Measurements from ENCODE around the gene RHEB. TPM values are rescaled to one million over a fixed set of nuclear protein-coding genes. Genes with fewer than 3 reads are reported as not detected.

The RHEB gene
- total RNA-seq (2021) = 109 and 114 TPM in 2 replicates
- long read RNA-seq, transcript RHEB-207 (8 exons, 744 nt) = minor isoform, 7 of 445 reads
- long read RNA-seq, transcript RHEB-201 (8 exons, 2,075 nt) = major isoform, 414 of 445 reads
- long read RNA-seq, partial matches to known transcripts = 6 of 445 reads
- long read RNA-seq, other reads (novel, unspliced or antisense) = 14 of 445 reads

- Histone ChIP-seq H3K79me2 (ENCODE audit: insufficient read depth, low read length) (peaks cover 36% of the 10 kb centered on the region), H3K56ac (ENCODE audit: insufficient read length, low read depth, low read length) (no peak within 1 kb of the TSS), H3K27ac (ENCODE audit: insufficient read length, low read depth, low read length) (no peak within 1 kb of the TSS), H2BK20ac (ENCODE audit: low read depth, low read length, poor library complexity, severe bottlenecking) (no peak within 1 kb of the TSS), H3K14ac (ENCODE audit: insufficient read depth, low read length) (peak within 1 kb of the TSS; percentile 97), H2BK5ac (ENCODE audit: insufficient read length, low read length) (peak within 1 kb of the TSS; percentile 66), H3K23me2 (ENCODE audit: insufficient read length, low read depth, low read length, poor library complexity, severe bottlenecking) (peaks cover 14% of the 10 kb centered on the region), H4K8ac (replicated peaks; ENCODE audit: insufficient read length, low read depth, low read length) (no peak within 1 kb of the TSS), H2AK5ac (ENCODE audit: insufficient read length, low read length) (no peak within 1 kb of the TSS), H3K18ac (ENCODE audit: insufficient read length, low read depth, low read length) (peak within 1 kb of the TSS; percentile 81), H2BK12ac (ENCODE audit: insufficient read length, low read depth, low read length) (no peak within 1 kb of the TSS), H4K20me1 (ENCODE audit: control insufficient read depth, insufficient read depth, insufficient read length) (peaks cover 3% of the 10 kb centered on the region), H2BK15ac (ENCODE audit: low read depth, low read length) (no peak within 1 kb of the TSS; the same call in 1 of the 2 replicates), H2BK120ac (ENCODE audit: low read depth, low read length, poor library complexity, severe bottlenecking) (peak within 1 kb of the TSS; percentile 16), H3K9me3 (ENCODE audit: control insufficient read depth, low read depth, low read length) (no peaks in the 10 kb centered on the region), H3T11ph (ENCODE audit: low read length) (no peak within 1 kb of the TSS), H3K4ac (ENCODE audit: low read depth, low read length) (peak within 1 kb of the TSS; percentile 22; the same call in 1 of the 2 replicates), H3K27me3 (ENCODE audit: insufficient read depth, low read length) (no peaks in the 10 kb centered on the region), H3K4me2 (ENCODE audit: insufficient read depth, insufficient read length, low read length) (peak within 1 kb of the TSS; percentile 89), H3K4me1 (ENCODE audit: insufficient read depth, low read length) (no peaks in the 10 kb centered on the region), H3K23ac (ENCODE audit: insufficient read length, low read depth, low read length) (no peak within 1 kb of the TSS), H4K91ac (ENCODE audit: insufficient read length, low read depth, low read length) (no peak within 1 kb of the TSS), H3K79me1 (ENCODE audit: insufficient read depth, low read depth, low read length, poor library complexity, severe bottlenecking) (no peaks in the 10 kb centered on the region), H2AFZ (ENCODE audit: low read length) (no peak within 1 kb of the TSS), H3K9ac (ENCODE audit: extremely low read depth, insufficient read length, low read length) (peak within 1 kb of the TSS; percentile 92), H4K5ac (ENCODE audit: insufficient read length, low read depth, low read length) (no peak within 1 kb of the TSS)
- Mint-ChIP-seq H3K27me3 (ENCODE audit: low read depth) (no peaks in the 10 kb centered on the region; the same call in 1 of the 2 replicates), H3K4me3 (peak within 1 kb of the TSS; percentile 95 to 99), H3K9me3 (peaks cover 0 to 4% of the 10 kb centered on the region in 2 experiments; a peak in 3 of 5 replicates), H3K27ac (peak within 1 kb of the TSS; percentile 99), H3K4me1 (peaks cover 29 to 34% of the 10 kb centered on the region in 2 experiments), H3K36me3 (ENCODE audit: insufficient read depth in 1 of 3, low read depth in 3 of 3) (peaks cover 2 to 7% (median 3%) of the 10 kb centered on the region in 3 experiments; a peak in 2 of 7 replicates)
- TF ChIP-seq CTCF (conservative IDR thresholded peaks at IDR 0.05) = no peak
- peak; percentile 99 for DNase-seq
- WGBS (ENCODE audit: extremely low coverage, insufficient read length, low lambda C conversion rate) = no CpG with 5 or more reads among the region's 66 CpGs
These were observed at the start of gene RHEB for GRCh38 chr7:151519765-151520418. RHEB (minus strand) TSS chr7:151519895; CDS start chr7:151519511, 384 bp downstream.

All from H9 (cell line).